ENCODE measurements around the gene GRK7.

- TF ChIP-seq EZH2 (IDR thresholded peaks at IDR 0.05; ENCODE audit: borderline replicate concordance, insufficient read depth, low read depth, low read length, poor library complexity, severe bottlenecking) (no peak), CTCF (IDR thresholded peaks at IDR 0.05) (no peak)
Measured at GRCh38 chr3:141776376-141776775, 13.2 kb downstream of the GRK7 start.

Data from B cell (primary cell).